OCI-LY7 (cell line): ENCODE results near the gene MAP3K7. TPM values are rescaled to one million over a fixed set of nuclear protein-coding genes. Genes with fewer than 3 reads are reported as not detected.

Source experiments
- BruUV-seq: library from RNA; stranded (reverse); fragments of 400-500 nt; replicated peaks from 2 replicates; lab custom pipeline; 2021; lab: Mats Ljungman, UMichigan
- CTCF ChIA-PET: fragments of 300-600 bp; sonication (Branson Sonifier 250); formaldehyde crosslinking; loops from one replicate; lab custom pipeline; 2022; ENCODE audit warnings: antibody characterized with exemption; ENCODE audit not compliant: unreplicated experiment; lab: Charles Lee
- POLR2A ChIA-PET: fragments of 300-600 bp; sonication (Branson Sonifier 250); formaldehyde crosslinking; loops from one replicate; lab custom pipeline; 2022; ENCODE audit warnings: antibody characterized with exemption; lab: Charles Lee
- DNase-seq: peaks from one replicate; pipeline ENCODE4 v3.0.0-alpha.2; 2015; ENCODE audit warnings: low spot score
- H2AFZ ChIP-seq: fragments of 200-600 bp; sonication (generic), shearing (Covaris generic); 2 replicates; pipeline ENCODE4 v1.6.1; 2014; ENCODE audit warnings: mild to moderate bottlenecking, antibody characterized with exemption, low read length, moderate library complexity
- H3K27ac ChIP-seq: fragments of 200-600 bp; sonication (generic); 2 replicates; pipeline ENCODE4 v1.5.1; 2014; ENCODE audit warnings: mixed run types, low read depth, mild to moderate bottlenecking, moderate library complexity, low read length, inconsistent platforms; ENCODE audit not compliant: poor library complexity, severe bottlenecking
- H3K36me3 ChIP-seq: fragments of 200-600 bp; sonication (generic); 2 replicates; pipeline ENCODE4 v1.6.1; 2014; ENCODE audit warnings: mild to moderate bottlenecking, antibody characterized with exemption, low read length, moderate library complexity, mixed read lengths; ENCODE audit not compliant: insufficient read depth
- H3K4me1 ChIP-seq: fragments of 200-600 bp; sonication (generic); 2 replicates; pipeline ENCODE4 v1.5.1; 2014; ENCODE audit warnings: mild to moderate bottlenecking, low read length; ENCODE audit not compliant: insufficient read depth, poor library complexity, severe bottlenecking
- H3K4me2 ChIP-seq: fragments of 200-600 bp; sonication (generic); 2 replicates; pipeline ENCODE4 v1.6.1; 2014; ENCODE audit warnings: mild to moderate bottlenecking, low read length
- H3K4me3 ChIP-seq: fragments of 200-600 bp; sonication (generic); 2 replicates; pipeline ENCODE4 v1.5.1; 2014; ENCODE audit warnings: mild to moderate bottlenecking, low read depth, low read length; ENCODE audit not compliant: poor library complexity, severe bottlenecking
- H3K79me2 ChIP-seq: fragments of 200-600 bp; sonication (generic); 2 replicates; pipeline ENCODE4 v1.6.1; 2016; ENCODE audit warnings: low read depth, mild to moderate bottlenecking, low read length, moderate library complexity, mixed read lengths; ENCODE audit not compliant: insufficient read depth
- H3K9me2 ChIP-seq: fragments of 200-600 bp; sonication (generic); 2 replicates; pipeline ENCODE4 v1.6.1; 2016; ENCODE audit warnings: mild to moderate bottlenecking, low read length, mixed read lengths; ENCODE audit not compliant: insufficient read depth
- H3K9me3 ChIP-seq: fragments of 200-600 bp; sonication (generic); 2 replicates; pipeline ENCODE4 v1.6.1; 2014; ENCODE audit warnings: mild to moderate bottlenecking, mixed run types, low read length, mixed read lengths
- H4K20me1 ChIP-seq: fragments of 200-600 bp; sonication (generic); 2 replicates; pipeline ENCODE4 v1.6.1; 2014; ENCODE audit warnings: mild to moderate bottlenecking, antibody characterized with exemption, low read length, moderate library complexity, mixed read lengths; ENCODE audit not compliant: insufficient read depth
- CTCF ChIP-seq: fragments of 200-600 bp; sonication (generic); conservative IDR thresholded peaks from 2 replicates; pipeline ENCODE4 v1.5.1; 2014; ENCODE audit warnings: mild to moderate bottlenecking, antibody characterized with exemption, low read length, moderate library complexity, mixed read lengths
- EZH2phosphoT487 ChIP-seq: fragments of 200-600 bp; sonication (generic); IDR thresholded peaks from 2 replicates; pipeline ENCODE4 v1.6.1; 2018; ENCODE audit warnings: low read depth, borderline replicate concordance, mild to moderate bottlenecking, mixed run types, antibody characterized with exemption, low read length, moderate library complexity, mixed read lengths
- intact Hi-C: fragments of 100-400 bp; cut with micrococcal nuclease; formaldehyde crosslinking; loops from one replicate; pipeline ENCODE4 v1.10.0; 2022; ENCODE audit not compliant: unreplicated experiment
- total RNA-seq, 2 experiments: library from RNA; depleted of rRNA in 1 of 2; stranded (reverse); fragments of >200 nt in 1 of 2; shearing (Covaris generic) in 1 of 2; gene quantifications; 2 replicates each; pipeline ENCODE4 v1.2.3, GENCODE V29; 2014 to 2022

MAP3K7 gene
- total RNA-seq, 2 experiments from 2014 or later = 29.5 to 45.7 TPM

GRCh38 chr6:90578894-90579549, 7.8 kb downstream of the MAP3K7 start:
- no peak for TF ChIP-seq EZH2phosphoT487
- TF ChIP-seq CTCF = no peak
- no peak overlapping the region for H3K4me3 ChIP-seq
- H2AFZ ChIP-seq = no peak overlapping the region
- intact Hi-C loops = no loop called here
- H3K9me3 ChIP-seq = no peaks in the 10 kb centered on the region
- H3K4me1 ChIP-seq = peaks cover 5% of the 10 kb centered on the region
- H3K9me2 ChIP-seq = no peaks in the 10 kb centered on the region
- peaks cover 23% of the 10 kb centered on the region; the same call in 1 of the 2 replicates for H3K36me3 ChIP-seq
- H3K27ac ChIP-seq = no peak overlapping the region
- peaks cover 7% of the 10 kb centered on the region; the same call in 1 of the 2 replicates for H4K20me1 ChIP-seq
- BruUV-seq = no TSS peak
- ChIA-PET POLR2A (interaction anchor here (0.7 to 1.1 kb wide), 2 partner anchors 9 to 466 kb away, joined by 3 read pairs; no protein-coding TSS in a partner anchor), CTCF (interaction anchor here (0.8 kb wide), 1 partner anchor 264 kb away, joined by 3 read pairs; no protein-coding TSS in a partner anchor)
- no peak overlapping the region for H3K4me2 ChIP-seq
- no peak for DNase-seq
- H3K79me2 ChIP-seq = peaks cover 63% of the 10 kb centered on the region

- Histone ChIP-seq H3K9me3 (no peaks in the 10 kb centered on the region), H3K4me1 (no peaks in the 10 kb centered on the region), H3K79me2 (peaks cover 44% of the 10 kb centered on the region; the same call in 1 of the 2 replicates), H3K9me2 (no peaks in the 10 kb centered on the region), H4K20me1 (no peaks in the 10 kb centered on the region), H3K4me3 (no peak overlapping the region), H3K36me3 (peaks cover 29% of the 10 kb centered on the region; the same call in 1 of the 2 replicates), H2AFZ (no peak overlapping the region), H3K4me2 (no peak overlapping the region), H3K27ac (no peak overlapping the region)
- no peak for DNase-seq
- TF ChIP-seq EZH2phosphoT487 = no peak
- TF ChIP-seq CTCF = no peak
- POLR2A ChIA-PET = interaction anchor here (0.6 to 0.9 kb wide), 3 partner anchors 9 to 13 kb away, joined by 3 to 4 read pairs (median 3); no protein-coding TSS in a partner anchor
- intact Hi-C loops = no loop called here
- BruUV-seq = no TSS peak
- CTCF ChIA-PET = no interaction called here
These were observed 11.6 kb downstream of the MAP3K7 start for GRCh38 chr6:90575267-90575666.

- CTCF ChIA-PET = no interaction called here
- H3K79me2 ChIP-seq = peaks cover 37% of the 10 kb centered on the region; the same call in 1 of the 2 replicates
- TF ChIP-seq CTCF (peak; percentile 62), EZH2phosphoT487 (no peak)
- no peak overlapping the region for H3K4me2 ChIP-seq
- intact Hi-C loops = no loop called here
- no peaks in the 10 kb centered on the region for H4K20me1 ChIP-seq
- no peak overlapping the region for H3K4me3 ChIP-seq
- no peaks in the 10 kb centered on the region for H3K9me2 ChIP-seq
- H3K27ac ChIP-seq = no peak overlapping the region
- H2AFZ ChIP-seq = no peak overlapping the region
- peaks cover 29% of the 10 kb centered on the region; the same call in 1 of the 2 replicates for H3K36me3 ChIP-seq
- no peaks in the 10 kb centered on the region for H3K9me3 ChIP-seq
- DNase-seq = peak; percentile 6
- H3K4me1 ChIP-seq = no peaks in the 10 kb centered on the region
- POLR2A ChIA-PET = no interaction called here
- BruUV-seq = no TSS peak
These were observed 12.3 kb downstream of the MAP3K7 start for GRCh38 chr6:90574610-90575009.
